Omental fat pad (tissue), 4 donors: Measurements from ENCODE around the gene BRPF3. TPM values are rescaled to one million over a fixed set of nuclear protein-coding genes. Genes with fewer than 3 reads are reported as not detected.
A peak's percentile ranks its signal among the peaks of the same experiment; 100 is the strongest.

Experiments used
- ATAC-seq: fragments of 150-250 bp; one replicate; pipeline ENCODE4 v1.9.1; 2016; ENCODE audit warnings: mild to moderate bottlenecking, moderate library complexity; ENCODE audit not compliant: low FRiP score
- DNase-seq: peaks from one replicate; pipeline ENCODE4 v3.0.0-alpha.2; 2019; ENCODE audit warnings: low spot score
- CTCF ChIP-seq, 3 donors: fragments of 450-650 bp; IDR thresholded peaks; one replicate each; pipeline ENCODE4 v1.5.1; 2016 to 2017; ENCODE audit warnings: antibody characterized with exemption in 3 of 3, mild to moderate bottlenecking in 3 of 3, moderate library complexity in 2 of 3
- total RNA-seq, 4 donors: library from RNA; depleted of rRNA; stranded (reverse); fragments of >200 nt; gene quantifications; one replicate each; pipeline ENCODE4 v1.1.0, GENCODE V29; 2016

BRPF3 gene
- total RNA-seq = 10 to 100 TPM; 15.8 to 32.1 (median 24.1) TPM

- DNase-seq (peak; percentile 47), ATAC-seq (peak; percentile 90)
- peak in 2 of 3 donors; percentile 23 to 75 for TF ChIP-seq CTCF (IDR thresholded peaks at IDR 0.05)
Observed at GRCh38 chr6:36196113-36196879, at the start of gene BRPF3. BRPF3 (plus strand) TSS chr6:36196744; CDS start chr6:36200323, 3,579 bp downstream.

- TF ChIP-seq CTCF (IDR thresholded peaks at IDR 0.05) = no peak
- ATAC-seq (no peak), DNase-seq (no peak)
Observed at GRCh38 chr6:36147294-36147693, 49.2 kb upstream of the BRPF3 start.

DNA sequence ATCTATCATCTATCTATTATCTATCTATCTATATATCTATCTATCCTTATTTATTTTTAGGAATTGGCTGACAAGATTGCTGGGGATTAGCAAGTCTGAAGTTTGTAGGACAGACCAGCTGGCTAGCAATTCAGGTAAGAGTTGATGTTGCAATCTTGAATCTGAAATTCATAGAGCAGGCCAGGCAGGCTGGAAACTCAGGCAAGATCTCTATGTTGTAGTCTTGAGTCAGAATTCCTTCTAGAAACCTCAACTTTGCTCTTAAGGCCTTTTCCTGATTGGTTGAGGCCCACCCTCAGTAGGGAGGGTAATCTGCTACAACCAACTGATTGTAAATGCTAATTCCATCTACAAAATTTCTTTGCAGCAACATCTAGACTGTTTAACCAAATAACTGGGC lies 47.1 kb upstream of the BRPF3 start:
- TF ChIP-seq CTCF (IDR thresholded peaks at IDR 0.05) = no peak
- peak; percentile 52 for ATAC-seq
- no peak for DNase-seq

- DNase-seq (no peak), ATAC-seq (peak; percentile 76)
- TF ChIP-seq CTCF (IDR thresholded peaks at IDR 0.05) = no peak
Observed at GRCh38 chr6:36150283-36150682, 46.3 kb upstream of the BRPF3 start.

DNA sequence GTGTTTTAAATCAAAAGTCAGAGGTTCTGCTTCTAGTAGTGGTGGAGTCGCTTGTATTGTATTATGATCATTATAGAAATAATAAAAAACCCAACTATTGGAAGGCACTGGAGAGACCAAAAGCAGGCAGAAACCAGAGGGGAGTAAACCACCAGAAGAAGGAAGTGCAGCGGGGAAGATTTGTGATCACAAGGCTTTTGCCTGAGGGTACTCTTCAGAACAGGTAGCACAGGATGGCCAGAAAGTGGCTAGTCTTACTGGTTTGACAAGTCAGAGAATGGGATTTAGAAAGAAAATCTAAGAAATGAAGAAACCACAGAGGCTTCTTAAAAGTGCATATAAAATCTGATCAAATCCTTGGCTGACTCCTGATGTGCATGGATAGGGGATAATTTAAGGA lies 42.3 kb upstream of the BRPF3 start:
- ATAC-seq (no peak), DNase-seq (no peak)
- TF ChIP-seq CTCF (IDR thresholded peaks at IDR 0.05) = no peak

GRCh38 chr6:36155662-36156061 lies 40.9 kb upstream of the BRPF3 start:
- TF ChIP-seq CTCF (IDR thresholded peaks at IDR 0.05) = no peak
- ATAC-seq (no peak), DNase-seq (no peak)

- no peak for DNase-seq
- no peak for ATAC-seq
- no peak for TF ChIP-seq CTCF (IDR thresholded peaks at IDR 0.05)
Observed at GRCh38 chr6:36160147-36160760, 36.3 kb upstream of the BRPF3 start.
